Neural cell (in vitro differentiated cells): Measurements from ENCODE around the gene YLPM1.
A peak's percentile ranks its signal among the peaks of the same experiment; 100 is the strongest.

Source experiments
- CTCF ChIP-seq: fragments of 450-650 bp; IDR thresholded peaks from 2 replicates; pipeline ENCODE4 v1.5.1; 2014; ENCODE audit warnings: antibody characterized with exemption, mild to moderate bottlenecking, moderate library complexity; ENCODE audit not compliant: poor library complexity, severe bottlenecking
- EP300 ChIP-seq: fragments of 450-650 bp; conservative IDR thresholded peaks from 2 replicates; pipeline ENCODE4 v1.6.1; 2014; ENCODE audit warnings: antibody characterized with exemption, mild to moderate bottlenecking, moderate library complexity; ENCODE audit not compliant: poor library complexity, severe bottlenecking
- EZH2 ChIP-seq: fragments of 200-600, 300-800 bp; shearing (Covaris generic), sonication (generic); IDR thresholded peaks from 2 replicates; pipeline ENCODE4 v1.6.1; 2014; ENCODE audit warnings: antibody characterized with exemption, low read length, borderline replicate concordance, mild to moderate bottlenecking; ENCODE audit not compliant: insufficient read depth, poor library complexity, severe bottlenecking
- RAD21 ChIP-seq: fragments of 450-650 bp; conservative IDR thresholded peaks from 2 replicates; pipeline ENCODE4 v1.6.1; 2014; ENCODE audit warnings: antibody characterized with exemption, mild to moderate bottlenecking, moderate library complexity
- REST ChIP-seq: IDR thresholded peaks from 2 replicates; pipeline ENCODE4 v1.6.1; 2012; ENCODE audit warnings: borderline replicate concordance

- TF ChIP-seq EP300 (no peak), CTCF (peak; percentile 32), EZH2 (no peak), REST (no peak), RAD21 (peak; percentile 28)
Measured at GRCh38 chr14:74804219-74804825, 41.2 kb downstream of the YLPM1 start.
